Measurements from ENCODE around the gene ANKRD28. TPM values are rescaled to one million over a fixed set of nuclear protein-coding genes. Genes with fewer than 3 reads are reported as not detected.
A peak's percentile ranks its signal among the peaks of the same experiment; 100 is the strongest.
"Not testable (repeated sequence)": the region's sequence is repeated elsewhere in the genome, so short reads cannot be mapped to it uniquely, and the experiment has no call there.

ANKRD28 gene
- total RNA-seq, 1 donor from 2014 or later: 88.0 TPM

GRCh38 chr3:15803921-15804320, 6.1 kb upstream of the ANKRD28 start:
- no peak for DNase-seq (ENCODE audit: low read depth)

GRCh38 chr3:15801298-15801697, 3.5 kb upstream of the ANKRD28 start:
- DNase-seq (ENCODE audit: low read depth): no peak

GRCh38 chr3:15800780-15801179, 3.0 kb upstream of the ANKRD28 start:
- DNase-seq (ENCODE audit: low read depth): no peak

GRCh38 chr3:15800327-15800726, 2.5 kb upstream of the ANKRD28 start:
- no peak for DNase-seq (ENCODE audit: low read depth)

DNA sequence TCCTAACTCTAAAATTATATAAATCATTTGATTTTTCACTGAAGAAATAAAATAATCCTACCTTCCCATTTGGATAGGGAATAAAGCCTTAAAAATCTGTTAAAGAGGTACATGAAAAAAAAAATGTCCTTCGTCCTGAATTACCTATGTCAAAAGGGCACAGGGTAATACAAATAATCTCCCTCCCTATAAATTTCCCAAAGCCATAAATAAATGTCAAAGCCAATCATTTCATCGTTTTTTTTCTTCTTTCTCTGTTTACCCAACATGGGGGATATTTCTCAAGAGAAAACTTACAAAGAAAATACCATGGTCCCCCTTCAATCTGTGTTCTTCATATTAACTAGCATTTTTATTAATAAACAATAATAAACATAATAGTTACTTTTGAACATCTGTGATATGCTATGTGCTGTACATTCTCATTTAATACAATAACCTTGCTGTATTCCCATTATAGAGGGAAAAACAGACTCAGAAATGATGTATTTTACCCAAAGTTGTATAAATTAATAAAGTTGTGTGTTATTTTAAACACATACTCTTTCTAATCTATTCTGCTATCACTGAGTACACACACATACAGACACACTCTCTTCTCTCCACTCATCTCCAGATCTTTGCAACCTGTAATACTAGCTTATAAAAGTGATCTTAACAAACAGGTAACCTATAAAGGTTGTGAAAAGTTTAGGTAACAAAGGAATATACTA, 910 bp upstream of the ANKRD28 start:
- DNase-seq (ENCODE audit: low read depth): no peak

DNA sequence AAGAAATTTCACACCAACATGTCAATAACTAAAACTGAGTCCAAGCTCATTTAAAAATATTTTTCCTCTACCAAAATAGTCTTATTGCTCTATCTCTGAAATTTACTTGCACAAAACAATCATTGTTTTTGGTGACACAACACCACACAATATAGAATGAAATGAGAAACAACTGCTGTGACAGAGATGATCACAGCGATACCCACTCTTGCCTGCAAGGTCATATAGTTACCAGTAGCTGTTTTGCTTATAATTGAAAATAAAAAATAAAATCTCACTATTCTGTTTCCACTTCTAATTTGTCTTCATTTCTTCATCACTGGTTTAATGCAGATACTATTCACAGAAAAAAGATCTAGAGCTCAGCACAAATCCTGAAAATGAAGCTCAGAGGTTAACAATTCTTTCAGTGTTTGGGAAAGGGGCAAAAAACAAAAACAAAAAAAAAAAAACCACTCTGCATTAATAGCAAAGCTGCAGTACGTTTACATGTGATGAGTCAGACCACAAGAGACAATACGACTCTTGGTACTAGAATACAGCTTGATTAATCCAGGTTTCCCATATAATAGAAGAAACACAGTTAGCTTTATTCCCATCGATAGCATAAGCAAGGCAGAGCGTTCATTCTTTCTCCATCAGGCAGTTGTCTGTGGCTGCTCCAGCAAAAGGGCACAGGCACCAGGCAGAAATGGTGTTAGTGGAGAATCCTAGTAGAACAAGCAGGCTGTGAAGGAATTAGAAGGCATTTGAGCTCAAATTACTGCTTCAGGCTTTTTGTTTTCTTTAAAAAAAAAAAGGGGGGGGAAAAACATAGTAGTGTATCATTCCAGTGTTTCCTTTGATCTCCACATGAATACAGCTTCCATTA, 773 bp downstream of the ANKRD28 start:
- peak; percentile 88 for DNase-seq (ENCODE audit: low read depth)

GRCh38 chr3:15796331-15796730, 1.4 kb downstream of the ANKRD28 start:
- DNase-seq (ENCODE audit: low read depth): peak; percentile 81

DNA sequence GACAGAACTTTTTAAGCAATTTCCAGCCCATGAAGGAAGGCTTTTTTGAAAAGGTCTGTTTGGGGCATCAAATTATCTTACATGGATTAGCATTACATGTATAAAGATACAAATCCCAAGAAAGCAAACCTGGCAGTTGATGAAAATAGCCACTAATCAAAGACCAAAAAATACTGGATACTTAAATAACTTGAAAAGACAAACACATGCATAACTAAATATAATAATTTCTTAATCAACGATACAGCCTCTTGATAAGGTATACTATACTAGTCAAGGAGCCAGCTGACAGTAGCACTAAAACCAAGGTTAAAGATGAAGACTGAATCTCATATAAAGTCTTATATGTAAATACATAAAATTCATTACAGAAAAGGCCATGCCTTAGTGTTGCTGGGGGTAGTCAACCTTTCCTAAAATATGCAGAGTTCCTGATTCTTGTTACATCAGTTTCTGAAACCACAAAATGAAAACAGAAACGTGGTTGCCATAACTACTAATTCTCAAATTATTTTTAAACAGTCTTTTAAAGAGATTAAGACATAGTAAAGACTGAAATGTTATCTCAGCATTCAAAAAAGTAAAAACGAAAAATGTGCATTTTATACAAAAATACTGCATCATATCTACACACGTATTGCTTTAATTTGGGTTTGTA, 2.0 kb downstream of the ANKRD28 start:
- peak; percentile 88 for DNase-seq (ENCODE audit: low read depth)

DNA sequence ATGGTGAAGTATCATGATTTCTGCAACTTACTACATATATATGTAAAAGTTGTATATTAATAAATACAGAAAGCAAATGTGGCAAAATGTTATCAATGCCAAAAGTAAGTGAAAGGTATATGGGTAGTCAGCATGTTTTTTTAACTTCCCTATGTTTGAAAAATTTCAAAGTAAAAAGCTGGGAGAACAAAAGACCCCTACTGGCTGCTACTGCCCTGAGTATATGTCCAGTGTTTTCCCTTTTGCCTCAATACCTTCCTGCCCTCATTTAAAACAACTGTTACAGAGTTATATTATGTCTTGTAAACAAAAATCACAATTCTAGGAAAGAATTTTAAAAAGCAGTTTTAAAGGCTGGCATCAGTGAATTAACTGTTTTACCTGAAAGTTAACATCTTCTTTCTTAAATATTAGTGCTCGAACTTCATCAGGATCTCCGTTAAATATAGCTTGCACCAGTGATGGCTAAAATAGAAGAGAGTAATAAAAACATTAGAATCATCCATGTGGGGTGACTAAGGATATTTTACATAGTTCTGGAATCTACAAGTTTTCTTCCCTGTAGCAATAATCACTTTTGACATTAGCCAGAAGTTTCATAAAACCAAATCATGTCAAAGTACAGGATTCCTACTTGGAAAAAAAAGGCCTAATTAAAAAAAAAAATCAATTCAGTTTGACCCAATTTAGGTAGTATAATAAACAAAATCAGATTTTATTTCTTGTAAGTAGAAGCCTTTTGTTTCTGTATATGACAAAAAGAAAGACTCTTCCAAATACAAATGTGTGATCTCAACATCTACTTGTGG, 2.7 kb downstream of the ANKRD28 start:
- DNase-seq (ENCODE audit: low read depth): peak; percentile 25

GRCh38 chr3:15794303-15794771, 3.4 kb downstream of the ANKRD28 start:
- DNase-seq (ENCODE audit: low read depth): peak; percentile 59

GRCh38 chr3:15791525-15791924, 6.3 kb downstream of the ANKRD28 start:
- no peak for DNase-seq (ENCODE audit: low read depth)

DNA sequence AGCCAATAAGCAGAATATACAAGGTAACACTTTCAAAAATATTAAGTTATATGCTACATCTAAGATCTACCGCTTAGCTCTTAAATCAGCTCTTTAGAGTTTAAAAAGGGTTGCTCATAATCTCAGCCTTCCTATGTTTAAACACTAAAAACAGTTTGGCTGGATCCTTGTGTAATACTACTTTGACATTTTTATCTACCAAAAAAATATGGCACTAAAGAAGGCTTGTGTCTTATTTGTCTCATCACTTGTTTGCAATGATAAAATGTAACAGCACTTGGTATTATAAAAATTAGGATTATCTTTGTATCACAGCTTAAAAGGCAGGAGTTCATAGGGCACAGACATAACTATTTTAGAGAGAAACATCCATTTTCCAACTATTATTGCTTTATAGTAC, 9.8 kb downstream of the ANKRD28 start:
- DNase-seq (ENCODE audit: low read depth): no peak

DNA sequence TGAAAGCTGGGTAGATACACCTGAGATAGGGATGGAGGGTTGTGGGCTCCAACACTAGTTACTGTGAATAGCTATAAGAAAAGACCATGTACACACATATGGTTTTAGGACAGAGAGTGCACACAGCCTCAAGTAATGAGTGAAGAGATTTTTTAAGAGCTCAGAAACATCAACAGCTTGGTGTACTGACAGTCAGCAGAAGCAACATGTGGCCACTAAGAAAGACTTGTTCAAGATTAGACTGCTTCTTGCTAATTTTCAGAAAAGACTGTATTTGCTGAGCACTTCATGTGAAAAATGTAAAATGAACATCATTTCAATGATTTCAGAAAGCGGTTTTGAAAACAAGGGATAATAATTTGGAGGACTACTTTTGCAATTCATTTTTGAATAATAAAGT, 10.3 kb downstream of the ANKRD28 start:
- DNase-seq (ENCODE audit: low read depth): no peak

- no peak for DNase-seq (ENCODE audit: low read depth)
Measured at GRCh38 chr3:15783361-15783969, 14.3 kb downstream of the ANKRD28 start.

GRCh38 chr3:15782429-15782828, 15.3 kb downstream of the ANKRD28 start:
- no peak for DNase-seq (ENCODE audit: low read depth)

DNA sequence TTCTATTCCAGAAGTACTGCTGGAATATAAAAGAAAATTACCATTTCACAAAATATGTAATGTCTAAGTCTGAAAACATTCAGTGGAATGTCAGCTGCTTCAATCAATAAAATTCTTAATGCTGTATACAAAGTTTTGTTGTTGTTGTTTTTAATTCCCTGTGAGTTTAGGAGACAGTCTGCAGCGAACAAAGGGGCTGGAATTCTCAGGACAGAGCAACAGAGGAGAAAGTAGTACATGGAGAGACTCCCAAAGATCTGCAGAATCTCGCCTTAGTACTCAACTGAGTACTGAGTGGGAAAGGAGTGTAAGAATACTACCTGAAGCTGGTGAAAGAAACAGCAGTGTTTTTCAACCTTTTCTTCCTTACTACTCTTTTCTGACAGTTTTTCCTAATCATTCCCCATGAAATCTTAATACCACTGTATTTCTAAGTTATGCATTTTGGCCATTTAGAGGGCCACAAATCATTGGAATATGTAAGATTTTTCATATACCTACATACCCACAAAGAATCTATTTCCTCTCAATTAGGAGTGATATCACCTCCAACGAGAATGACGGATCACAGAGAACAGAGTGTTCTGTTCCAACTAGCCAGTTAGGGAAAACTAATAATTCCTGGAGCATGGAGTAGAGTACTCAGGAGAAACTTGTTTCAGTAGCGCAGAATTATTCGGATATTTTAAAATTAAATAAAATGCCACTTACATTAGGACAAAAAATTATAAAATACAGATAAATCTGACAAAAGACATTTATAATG, 16.0 kb downstream of the ANKRD28 start:
- DNase-seq (ENCODE audit: low read depth): no peak

DNA sequence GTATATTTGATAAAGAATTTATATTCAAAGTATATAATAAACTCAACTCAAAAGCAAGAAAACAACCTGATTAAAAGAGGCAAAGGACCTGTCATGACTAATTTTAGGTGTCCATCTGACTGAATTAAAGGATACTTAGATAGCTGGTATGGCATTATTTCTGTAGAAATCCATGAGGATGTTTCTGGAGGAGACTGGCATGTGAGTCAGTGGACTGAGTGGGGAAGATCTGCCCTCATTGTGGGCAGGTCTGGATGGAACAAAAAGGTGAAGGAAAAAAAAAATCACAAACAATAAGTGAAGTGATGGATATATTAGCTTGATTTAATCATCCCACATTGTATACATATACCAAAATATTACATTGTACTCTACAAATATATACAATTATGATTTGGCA, 16.6 kb downstream of the ANKRD28 start:
- no peak for DNase-seq (ENCODE audit: low read depth)

DNA sequence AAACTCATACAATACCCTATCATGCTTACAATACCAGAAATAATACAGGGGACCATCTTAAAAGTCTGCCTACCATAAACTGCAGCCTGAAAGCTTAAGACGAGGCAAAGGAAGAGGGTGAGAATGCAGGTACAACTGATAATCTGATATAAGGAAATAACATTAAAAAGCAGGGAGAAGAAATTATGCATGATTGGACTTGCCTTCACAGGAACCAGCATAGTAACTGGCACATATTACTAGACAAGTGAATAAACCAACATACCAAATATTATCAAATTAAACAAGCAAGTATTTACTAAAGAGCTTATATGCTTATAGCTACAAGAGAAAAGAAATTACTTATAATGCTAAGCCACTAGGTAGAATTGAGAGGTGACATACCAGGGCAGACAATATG, 18.7 kb downstream of the ANKRD28 start:
- DNase-seq (ENCODE audit: low read depth): no peak

DNA sequence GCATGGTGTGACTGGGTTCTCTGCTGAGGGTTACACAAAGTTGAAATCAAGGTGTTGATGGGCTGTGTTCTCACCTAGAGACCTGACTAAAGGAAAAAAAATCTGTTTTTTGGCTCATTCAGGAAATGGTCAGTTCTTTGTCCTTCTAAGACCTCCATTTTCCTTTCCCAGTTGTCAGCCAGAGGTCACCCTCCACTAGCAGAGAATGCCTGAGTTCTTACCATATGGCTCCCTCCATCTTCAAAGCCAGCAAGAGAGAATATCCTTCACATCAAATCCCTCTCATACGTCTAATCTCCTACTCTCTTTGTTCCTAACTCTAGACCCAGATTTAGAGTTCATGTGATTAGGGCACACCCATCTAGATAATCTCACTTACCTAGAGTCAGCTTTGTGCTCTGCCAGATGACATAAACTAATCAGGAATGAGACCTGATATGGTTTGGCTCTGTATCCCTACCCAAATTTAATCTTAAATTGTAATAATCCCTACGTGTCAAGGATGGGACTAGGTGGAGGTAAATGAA, 19.4 kb downstream of the ANKRD28 start:
- DNase-seq (ENCODE audit: low read depth): no peak

- not testable (repeated sequence) for DNase-seq (ENCODE audit: low read depth)
Measured at GRCh38 chr3:15774931-15775560, 22.7 kb downstream of the ANKRD28 start.
